MM.1S (cell line): ENCODE results near the gene NCOA5.
A peak's percentile ranks its signal among the peaks of the same experiment; 100 is the strongest.

Experiments used
- DNase-seq: peaks from one replicate; pipeline ENCODE4 v3.0.0-alpha.2; 2015
- H2AFZ ChIP-seq: fragments of 300-600 bp; sonication (generic); 2 replicates; pipeline ENCODE4 v1.6.0; 2016; ENCODE audit warnings: antibody characterized with exemption, low read length
- H3F3A ChIP-seq: fragments of 300-600 bp; sonication (generic); 2 replicates; pipeline ENCODE4 v1.6.1; 2016; ENCODE audit warnings: mild to moderate bottlenecking, antibody characterized with exemption, low read length, moderate library complexity, mixed read lengths; ENCODE audit not compliant: insufficient read depth
- H3K27ac ChIP-seq: fragments of 300-600 bp; sonication (generic); 2 replicates; pipeline ENCODE4 v1.5.1; 2016; ENCODE audit warnings: mild to moderate bottlenecking, low read length
- H3K27me3 ChIP-seq: fragments of 300-600 bp; sonication (generic); replicated peaks from 2 replicates; pipeline ENCODE4 v1.6.0; 2016; ENCODE audit warnings: low read length; ENCODE audit not compliant: insufficient read depth
- H3K36me3 ChIP-seq: fragments of 300-600 bp; sonication (generic); replicated peaks from 2 replicates; pipeline ENCODE4 v1.6.1; 2016; ENCODE audit warnings: mild to moderate bottlenecking, low read length, mixed read lengths; ENCODE audit not compliant: insufficient read depth
- H3K4me1 ChIP-seq: fragments of 300-600 bp; sonication (generic); 2 replicates; pipeline ENCODE4 v1.6.1; 2016; ENCODE audit warnings: low read length, mixed read lengths
- H3K4me2 ChIP-seq: fragments of 300-600 bp; sonication (generic); 2 replicates; pipeline ENCODE4 v1.6.0; 2016; ENCODE audit warnings: low read depth, low read length
- H3K4me3 ChIP-seq: fragments of 300-600 bp; sonication (generic); 2 replicates; pipeline ENCODE4 v1.5.1; 2016; ENCODE audit warnings: low read length, mixed read lengths
- H3K79me2 ChIP-seq: fragments of 300-600 bp; sonication (generic); 2 replicates; pipeline ENCODE4 v1.6.1; 2016; ENCODE audit warnings: mixed run types, low read length, mixed read lengths
- H3K9ac ChIP-seq: fragments of 300-600 bp; sonication (generic); 2 replicates; pipeline ENCODE4 v1.6.1; 2016; ENCODE audit warnings: low read length, mixed read lengths
- H3K9me2 ChIP-seq: fragments of 300-600 bp; sonication (generic); replicated peaks from 2 replicates; pipeline ENCODE4 v1.6.1; 2016; ENCODE audit warnings: mild to moderate bottlenecking, low read length, mixed read lengths; ENCODE audit not compliant: insufficient read depth
- H3K9me3 ChIP-seq: fragments of 300-600 bp; sonication (generic); replicated peaks from 2 replicates; pipeline ENCODE4 v1.6.1; 2016; ENCODE audit warnings: mild to moderate bottlenecking, low read length, mixed read lengths; ENCODE audit not compliant: insufficient read depth
- H4K20me1 ChIP-seq: fragments of 300-600 bp; sonication (generic); 2 replicates; pipeline ENCODE4 v1.6.1; 2016; ENCODE audit warnings: mild to moderate bottlenecking, low read length, moderate library complexity, mixed read lengths; ENCODE audit not compliant: insufficient read depth
- CTCF ChIP-seq: fragments of 300-600 bp; sonication (generic); IDR thresholded peaks from 2 replicates; pipeline ENCODE4 v1.5.1; 2016; ENCODE audit warnings: antibody characterized with exemption, low read length, mixed read lengths
- EZH2 ChIP-seq: fragments of 300-600 bp; sonication (generic); optimal IDR thresholded peaks from 2 replicates; pipeline ENCODE3; 2017; ENCODE audit warnings: low read depth, mild to moderate bottlenecking, antibody characterized with exemption, low read length, mixed read lengths
- EZH2phosphoT487 ChIP-seq: fragments of 300-600 bp; sonication (generic); IDR thresholded peaks from 2 replicates; pipeline ENCODE4 v1.6.1; 2018; ENCODE audit warnings: antibody characterized with exemption, low read length

NCOA5 gene

GRCh38 chr20:46135856-46136633, 46.3 kb upstream of the NCOA5 start:
- H3K4me2 ChIP-seq = no peak overlapping the region
- no peak for DNase-seq
- H3K27ac ChIP-seq = no peak overlapping the region
- H3K79me2 ChIP-seq = no peaks in the 10 kb centered on the region
- TF ChIP-seq EZH2phosphoT487 (no peak), EZH2 (no peak), CTCF (no peak)
- no peaks in the 10 kb centered on the region for H3K9me2 ChIP-seq
- H3K4me1 ChIP-seq = no peaks in the 10 kb centered on the region
- no peak overlapping the region for H3K4me3 ChIP-seq
- H3F3A ChIP-seq = no peaks in the 10 kb centered on the region
- peaks cover 39% of the 10 kb centered on the region for H3K27me3 ChIP-seq
- no peak overlapping the region for H3K9ac ChIP-seq
- H2AFZ ChIP-seq = no peak overlapping the region
- no peaks in the 10 kb centered on the region for H3K9me3 ChIP-seq
- no peaks in the 10 kb centered on the region for H4K20me1 ChIP-seq
- H3K36me3 ChIP-seq = no peaks in the 10 kb centered on the region

GRCh38 chr20:46134716-46135115, 45.0 kb upstream of the NCOA5 start:
- Histone ChIP-seq H3K9me3 (no peaks in the 10 kb centered on the region), H3K27ac (no peak overlapping the region), H3K9ac (no peak overlapping the region), H3K4me3 (no peak overlapping the region), H3K27me3 (peaks cover 43% of the 10 kb centered on the region), H3K9me2 (no peaks in the 10 kb centered on the region), H4K20me1 (no peaks in the 10 kb centered on the region), H3F3A (no peaks in the 10 kb centered on the region), H3K4me2 (no peak overlapping the region), H2AFZ (no peak overlapping the region), H3K36me3 (no peaks in the 10 kb centered on the region), H3K79me2 (no peaks in the 10 kb centered on the region), H3K4me1 (no peaks in the 10 kb centered on the region)
- TF ChIP-seq EZH2 = no peak
- no peak for DNase-seq

- no peak overlapping the region for H3K27ac ChIP-seq
- no peak overlapping the region for H2AFZ ChIP-seq
- no peak overlapping the region for H3K4me3 ChIP-seq
- no peaks in the 10 kb centered on the region for H3K9me3 ChIP-seq
- no peaks in the 10 kb centered on the region for H3K79me2 ChIP-seq
- TF ChIP-seq EZH2 (no peak), EZH2phosphoT487 (no peak), CTCF (no peak)
- H3K9ac ChIP-seq = no peak overlapping the region
- H3K4me1 ChIP-seq = no peaks in the 10 kb centered on the region
- no peaks in the 10 kb centered on the region for H3K9me2 ChIP-seq
- no peaks in the 10 kb centered on the region for H4K20me1 ChIP-seq
- no peaks in the 10 kb centered on the region for H3F3A ChIP-seq
- peaks cover 49% of the 10 kb centered on the region for H3K27me3 ChIP-seq
- no peak overlapping the region for H3K4me2 ChIP-seq
- DNase-seq = no peak
- H3K36me3 ChIP-seq = no peaks in the 10 kb centered on the region
Observed at GRCh38 chr20:46133886-46134654, 44.3 kb upstream of the NCOA5 start.

- no peaks in the 10 kb centered on the region for H3K79me2 ChIP-seq
- H3K9me3 ChIP-seq = no peaks in the 10 kb centered on the region
- TF ChIP-seq CTCF (peak; percentile 78), EZH2 (no peak)
- H3F3A ChIP-seq = no peaks in the 10 kb centered on the region
- no peaks in the 10 kb centered on the region for H3K36me3 ChIP-seq
- H3K9me2 ChIP-seq = no peaks in the 10 kb centered on the region
- H3K27ac ChIP-seq = no peak overlapping the region
- peaks cover 39% of the 10 kb centered on the region for H3K27me3 ChIP-seq
- peak; percentile 59 for DNase-seq
- no peaks in the 10 kb centered on the region for H3K4me1 ChIP-seq
- H3K4me2 ChIP-seq = no peak overlapping the region
- H3K9ac ChIP-seq = no peak overlapping the region
- no peak overlapping the region for H3K4me3 ChIP-seq
- no peaks in the 10 kb centered on the region for H4K20me1 ChIP-seq
- no peak overlapping the region for H2AFZ ChIP-seq
Observed at GRCh38 chr20:46132705-46133120, 43.0 kb upstream of the NCOA5 start.
